Neuronal stem cell (in vitro differentiated cells): ENCODE data around the gene RNF121.

Experiments used
- DNase-seq: peaks from one replicate; pipeline ENCODE4 v3.0.0-alpha.2; 2013; ENCODE audit warnings: low spot score
- H2AFZ ChIP-seq: one replicate; pipeline ENCODE4 v1.6.1; 2013; ENCODE audit warnings: mild to moderate bottlenecking, low read length, inconsistent platforms
- H2AK5ac ChIP-seq: 2 replicates; pipeline ENCODE4 v1.6.1; 2013; ENCODE audit warnings: low read depth, mild to moderate bottlenecking, inconsistent platforms, low read length, moderate library complexity, mixed read lengths
- H2BK120ac ChIP-seq: 2 replicates; pipeline ENCODE4 v1.6.1; 2013; ENCODE audit warnings: low read depth, mild to moderate bottlenecking, inconsistent platforms, low read length, moderate library complexity, mixed read lengths
- H2BK12ac ChIP-seq: one replicate; pipeline ENCODE4 v1.6.1; 2013; ENCODE audit warnings: low read length, inconsistent platforms
- H2BK15ac ChIP-seq: 2 replicates; pipeline ENCODE4 v1.6.1; 2013; ENCODE audit warnings: mild to moderate bottlenecking, low read length, inconsistent platforms, mixed read lengths
- H2BK5ac ChIP-seq: one replicate; pipeline ENCODE4 v1.6.1; 2013; ENCODE audit warnings: inconsistent platforms, mild to moderate bottlenecking, low read length, moderate library complexity
- H3K14ac ChIP-seq: one replicate; pipeline ENCODE4 v1.6.1; 2013; ENCODE audit warnings: low read length, inconsistent platforms
- H3K18ac ChIP-seq: 2 replicates; pipeline ENCODE4 v1.6.1; 2013; ENCODE audit warnings: low read length, inconsistent platforms
- H3K23ac ChIP-seq: 2 replicates; pipeline ENCODE4 v1.6.1; 2013; ENCODE audit warnings: low read depth, mild to moderate bottlenecking, mixed read lengths, low read length, inconsistent platforms; ENCODE audit not compliant: poor library complexity
- H3K27ac ChIP-seq: replicated peaks from 3 replicates; pipeline ENCODE4 v1.5.1; 2013; ENCODE audit warnings: low read length, inconsistent platforms
- H3K27me3 ChIP-seq, 3 experiments: 2 replicates each; pipeline ENCODE4 v1.6.1; 2013; ENCODE audit warnings: low read length in 3 of 3, mild to moderate bottlenecking in 2 of 3, inconsistent platforms in 1 of 3, low read depth in 1 of 3, mixed read lengths in 1 of 3, moderate library complexity in 1 of 3; ENCODE audit not compliant: control insufficient read depth in 3 of 3, insufficient read depth in 3 of 3
- H3K36me3 ChIP-seq, 2 donors: replicated peaks in 1 of 2; 2 replicates each; pipeline ENCODE4 v1.6.1; 2013; ENCODE audit warnings: low read length in 2 of 2; ENCODE audit not compliant: control insufficient read depth in 2 of 2, insufficient read depth in 2 of 2
- H3K4ac ChIP-seq: 2 replicates; pipeline ENCODE4 v1.6.1; 2013; ENCODE audit warnings: inconsistent platforms, mild to moderate bottlenecking, low read length, moderate library complexity
- H3K4me1 ChIP-seq, 2 donors: 1 replicate in 1 of 2; 2 replicates in 1 of 2; pipeline ENCODE4 v1.6.1; 2013; ENCODE audit warnings: low read length in 2 of 2, low read depth in 1 of 2; ENCODE audit not compliant: control insufficient read depth in 2 of 2, insufficient read depth in 1 of 2
- H3K4me2 ChIP-seq: one replicate; pipeline ENCODE4 v1.6.1; 2013; ENCODE audit warnings: mild to moderate bottlenecking, low read length, inconsistent platforms; ENCODE audit not compliant: insufficient read depth, poor library complexity, severe bottlenecking
- H3K4me3 ChIP-seq, 2 donors: 2 replicates each; pipeline ENCODE4 v1.5.1; 2013; ENCODE audit warnings: low read length in 2 of 2, mild to moderate bottlenecking in 2 of 2, inconsistent platforms in 1 of 2, moderate library complexity in 1 of 2
- H3K79me1 ChIP-seq: one replicate; pipeline ENCODE4 v1.6.1; 2013; ENCODE audit warnings: low read depth, mild to moderate bottlenecking, inconsistent platforms, low read length, moderate library complexity
- H3K9ac ChIP-seq: one replicate; pipeline ENCODE4 v1.6.1; 2013; ENCODE audit warnings: mild to moderate bottlenecking, low read depth, low read length, inconsistent platforms; ENCODE audit not compliant: poor library complexity
- H3K9me3 ChIP-seq, 2 donors: replicated peaks in 1 of 2; 2 replicates each; pipeline versions ENCODE3 to v1.6.1; 2013; ENCODE audit warnings: low read length in 2 of 2, mild to moderate bottlenecking in 2 of 2, inconsistent platforms in 1 of 2, low read depth in 1 of 2, mixed read lengths in 1 of 2, moderate library complexity in 1 of 2; ENCODE audit not compliant: control insufficient read depth in 2 of 2, insufficient read depth in 1 of 2
- H4K8ac ChIP-seq: one replicate; pipeline ENCODE4 v1.6.1; 2013; ENCODE audit warnings: low read depth, mild to moderate bottlenecking, inconsistent platforms, low read length, moderate library complexity
- H4K91ac ChIP-seq: one replicate; pipeline ENCODE4 v1.6.1; 2013; ENCODE audit warnings: low read length, low read depth, mild to moderate bottlenecking, inconsistent platforms; ENCODE audit not compliant: poor library complexity
- WGBS, 2 donors: extraction: QIAGEN DNeasy Blood & Tissue Kit; methylation state at CpG; one replicate each; pipeline ENCODE4 v1.1.7; 2013; ENCODE audit warnings: missing lambda C conversion rate in 2 of 2, mixed read lengths in 1 of 2; ENCODE audit not compliant: insufficient read length in 2 of 2, insufficient replicate concordance in 1 of 2; ENCODE audit errors: extremely low coverage in 2 of 2; 5-methylcytosine and 5-hydroxymethylcytosine counted together

RNF121 gene

GRCh38 chr11:72045849-72046248 lies 117.0 kb downstream of the RNF121 start:
- H3K4me2 ChIP-seq, result no peak overlapping the region
- H4K8ac ChIP-seq, result no peak overlapping the region
- no peak overlapping the region for H3K14ac ChIP-seq
- H3K9ac ChIP-seq, result no peak overlapping the region
- H3K9me3 ChIP-seq, result no peaks in the 10 kb centered on the region
- H3K27ac ChIP-seq, result no peak overlapping the region
- no peak overlapping the region for H2BK120ac ChIP-seq
- no peak overlapping the region for H2AK5ac ChIP-seq
- WGBS, 2 donors, result no CpG with 5 or more reads among the region's 5 CpGs
- DNase-seq, result no peak
- peak overlapping the region; percentile 48 for H3K23ac ChIP-seq
- no peaks in the 10 kb centered on the region for H3K27me3 ChIP-seq
- H3K4me3 ChIP-seq, result no peak overlapping the region
- no peak overlapping the region for H2BK15ac ChIP-seq
- H3K18ac ChIP-seq, result no peak overlapping the region
- no peak overlapping the region for H3K4ac ChIP-seq
- peaks cover 2% of the 10 kb centered on the region for H3K79me1 ChIP-seq
- peaks cover 9 to 10% of the 10 kb centered on the region in 2 donors for H3K4me1 ChIP-seq
- H2AFZ ChIP-seq, result no peak overlapping the region
- H2BK12ac ChIP-seq, result no peak overlapping the region
- H4K91ac ChIP-seq, result no peak overlapping the region
- peaks cover 0 to 44% of the 10 kb centered on the region in 2 donors for H3K36me3 ChIP-seq
- H2BK5ac ChIP-seq, result no peak overlapping the region
